HG03575 (cell line): ENCODE measurements around the gene ENOX1.
"Not testable (repeated sequence)": the region's sequence is repeated elsewhere in the genome, so short reads cannot be mapped to it uniquely, and the experiment has no call there.

Experiments used
- ATAC-seq: cut with Tn5 transposase; IDR thresholded peaks from one replicate; pipeline ENCODE4 v1.9.1; 2021; ENCODE audit not compliant: unreplicated experiment, insufficient number of reproducible peaks, low FRiP score; ENCODE audit errors: extremely low read depth

Gene ENOX1

GRCh38 chr13:43360171-43360570 lies 426.6 kb downstream of the ENOX1 start:
- no peak for ATAC-seq

GRCh38 chr13:43359536-43359935 lies 427.2 kb downstream of the ENOX1 start:
- no peak for ATAC-seq

GRCh38 chr13:43357564-43357963 lies 429.2 kb downstream of the ENOX1 start:
- ATAC-seq, result no peak

GRCh38 chr13:43356567-43356966 lies 430.2 kb downstream of the ENOX1 start:
- no peak for ATAC-seq

GRCh38 chr13:43355774-43356173 lies 431.0 kb downstream of the ENOX1 start:
- no peak for ATAC-seq

- no peak for ATAC-seq
Measured at GRCh38 chr13:43354153-43354945, 432.4 kb downstream of the ENOX1 start.

GRCh38 chr13:43353631-43354030 lies 433.1 kb downstream of the ENOX1 start:
- ATAC-seq, result no peak

GRCh38 chr13:43351612-43352011 lies 435.2 kb downstream of the ENOX1 start:
- ATAC-seq, result not testable (repeated sequence)

- ATAC-seq, result no peak
Measured at GRCh38 chr13:43348397-43348796, 438.4 kb downstream of the ENOX1 start.

- ATAC-seq, result no peak
Measured at GRCh38 chr13:43347877-43348276, 438.9 kb downstream of the ENOX1 start.

- ATAC-seq, result no peak
Measured at GRCh38 chr13:43346427-43346826, 440.3 kb downstream of the ENOX1 start.

GRCh38 chr13:43343645-43344044 lies 443.1 kb downstream of the ENOX1 start:
- no peak for ATAC-seq

- no peak for ATAC-seq
Measured at GRCh38 chr13:43339805-43340550, 446.8 kb downstream of the ENOX1 start.

GRCh38 chr13:43339145-43339804 lies 447.5 kb downstream of the ENOX1 start:
- ATAC-seq, result no peak

GRCh38 chr13:43335764-43336163 lies 451.0 kb downstream of the ENOX1 start:
- ATAC-seq, result no peak

- ATAC-seq, result no peak
Measured at GRCh38 chr13:43333176-43333575, 453.6 kb downstream of the ENOX1 start.

- no peak for ATAC-seq
Measured at GRCh38 chr13:43331672-43332071, 455.1 kb downstream of the ENOX1 start.

- ATAC-seq, result no peak
Measured at GRCh38 chr13:43329702-43330101, 457.1 kb downstream of the ENOX1 start.

GRCh38 chr13:43328907-43329306 lies 457.9 kb downstream of the ENOX1 start:
- ATAC-seq, result no peak

GRCh38 chr13:43326100-43326499 lies 460.7 kb downstream of the ENOX1 start:
- ATAC-seq, result no peak
